Activated naive CD4-positive, alpha-beta T cell treated with anti-CD3 and anti-CD28 coated beads for 36 hours (primary cell): Measurements from ENCODE around the gene PATL2. TPM values are rescaled to one million over a fixed set of nuclear protein-coding genes. Genes with fewer than 3 reads are reported as not detected.
"Not testable (repeated sequence)": the region's sequence is repeated elsewhere in the genome, so short reads cannot be mapped to it uniquely, and the experiment has no call there.

Experiments
- CTCF ChIA-PET: fragments of 350-600 bp; sonication (Branson Sonifier 250); formaldehyde crosslinking; loops from one replicate; lab custom pipeline; 2021; ENCODE audit warnings: antibody characterized with exemption; lab: Charles Lee
- DNase-seq: peaks from one replicate; pipeline ENCODE4 v3.0.0-alpha.2; 2020
- H3K27ac Mint-ChIP-seq: one replicate; pipeline ENCODE4 v1.8.0; 2021; ENCODE audit warnings: mild to moderate bottlenecking, mixed read lengths
- H3K27me3 Mint-ChIP-seq: one replicate; pipeline ENCODE4 v1.8.0; 2021; ENCODE audit warnings: low read depth, mixed read lengths
- H3K36me3 Mint-ChIP-seq: one replicate; pipeline ENCODE4 v1.8.0; 2021; ENCODE audit warnings: low read depth, mixed read lengths
- H3K4me1 Mint-ChIP-seq: one replicate; pipeline ENCODE4 v1.8.0; 2021; ENCODE audit warnings: low read depth, mixed read lengths
- H3K4me3 Mint-ChIP-seq: one replicate; pipeline ENCODE4 v1.8.0; 2021; ENCODE audit warnings: mild to moderate bottlenecking, moderate library complexity, mixed read lengths
- H3K9me3 Mint-ChIP-seq: one replicate; pipeline ENCODE4 v1.8.0; 2021; ENCODE audit warnings: mixed read lengths
- intact Hi-C: fragments of 100-400 bp; cut with micrococcal nuclease; formaldehyde crosslinking; loops from one replicate; pipeline ENCODE4 v1.15.1; 2023
- total RNA-seq, 2 experiments: library from RNA; stranded (reverse); gene quantifications; one replicate each; pipeline ENCODE4 v1.2.3, GENCODE V29; 2021

The PATL2 gene
- total RNA-seq, 2 experiments from 2014 or later, result 6.1 to 6.3 TPM

DNA sequence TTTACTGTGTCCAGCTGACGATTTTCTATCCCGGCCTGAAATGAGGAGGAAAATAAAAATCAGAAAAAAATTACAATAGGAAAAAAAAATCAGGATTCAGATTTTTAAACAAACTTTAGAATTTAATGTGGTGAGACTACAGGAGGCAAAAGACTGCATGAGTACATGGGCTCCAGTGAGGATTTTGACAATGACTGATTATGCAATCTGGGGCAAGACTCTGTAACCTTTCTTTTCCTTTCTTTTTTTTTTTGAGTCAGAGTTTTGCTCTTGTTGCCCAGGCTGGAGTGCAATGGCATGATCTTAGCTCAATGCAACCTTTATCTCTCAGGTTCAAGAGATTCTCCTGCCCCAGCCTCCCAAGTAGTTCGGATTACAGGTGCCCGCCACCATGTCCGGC is 77.5 kb downstream of the PATL2 start:
- H3K36me3 Mint-ChIP-seq, result peaks cover 41% of the 10 kb centered on the region
- H3K27me3 Mint-ChIP-seq, result no peaks in the 10 kb centered on the region
- H3K4me3 Mint-ChIP-seq, result peak overlapping the region; percentile 65
- peak; percentile 34 for DNase-seq
- H3K4me1 Mint-ChIP-seq, result peaks cover 34% of the 10 kb centered on the region
- intact Hi-C loops, result loop anchor here (1.0 kb wide), 8 partner anchors 30 to 566 kb away; partner anchors contain the start of gene SPG11
- peak overlapping the region; percentile 98 for H3K27ac Mint-ChIP-seq
- CTCF ChIA-PET, result interaction anchor here (0.6 to 2.4 kb wide), 6 partner anchors 30 to 104 kb away, joined by 3 to 8 read pairs (median 4); partner anchors contain the start of gene SPG11
- no peaks in the 10 kb centered on the region for H3K9me3 Mint-ChIP-seq

DNA sequence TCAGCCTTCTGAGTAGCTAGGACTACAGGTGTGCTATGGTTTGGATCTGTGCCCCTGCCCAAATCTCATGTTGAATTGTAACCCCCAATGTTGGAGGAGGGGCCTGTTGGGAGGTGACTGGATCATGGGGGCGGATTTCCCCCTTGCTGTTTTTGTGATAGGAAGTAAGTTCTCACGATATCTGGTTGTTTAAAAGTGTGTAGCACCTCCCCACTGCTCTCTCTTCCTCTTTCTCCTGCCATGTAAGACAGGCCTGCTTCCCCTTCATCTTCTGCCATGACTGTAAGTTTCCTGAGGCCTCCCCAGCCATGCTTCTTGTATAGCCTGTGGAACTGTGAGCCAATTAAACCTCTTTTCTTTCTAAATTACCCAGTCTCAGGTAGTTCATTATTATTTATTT is 85.8 kb downstream of the PATL2 start:
- DNase-seq, H3K4me3 Mint-ChIP-seq, H3K9me3 Mint-ChIP-seq, intact Hi-C loops, H3K27me3 Mint-ChIP-seq, H3K27ac Mint-ChIP-seq: not testable (repeated sequence)
- Mint-ChIP-seq H3K36me3 (peaks cover 34% of the 10 kb centered on the region), H3K4me1 (peaks cover 14% of the 10 kb centered on the region)
- CTCF ChIA-PET, result interaction anchor here (0.5 kb wide), 1 partner anchor 165 kb away, joined by 3 read pairs; no protein-coding TSS in a partner anchor

GRCh38 chr15:44623178-44623577 is 87.9 kb downstream of the PATL2 start:
- intact Hi-C loops, result no loop called here
- CTCF ChIA-PET, result interaction anchor here (1.5 kb wide), 1 partner anchor 30 kb away, joined by 3 read pairs; no protein-coding TSS in a partner anchor
- Mint-ChIP-seq H3K27me3 (no peaks in the 10 kb centered on the region), H3K36me3 (peaks cover 32% of the 10 kb centered on the region), H3K4me1 (peaks cover 14% of the 10 kb centered on the region), H3K9me3 (no peaks in the 10 kb centered on the region), H3K27ac (no peak overlapping the region), H3K4me3 (no peak overlapping the region)
- no peak for DNase-seq

- H3K4me1 Mint-ChIP-seq, result peaks cover 9% of the 10 kb centered on the region
- H3K36me3 Mint-ChIP-seq, result peaks cover 30% of the 10 kb centered on the region
- DNase-seq, result no peak
- H3K9me3 Mint-ChIP-seq, result no peaks in the 10 kb centered on the region
- CTCF ChIA-PET, result interaction anchor here (0.7 to 2.3 kb wide), 3 partner anchors 40 to 118 kb away, joined by 3 to 10 read pairs (median 4); partner anchors contain the start of gene TRIM69
- H3K27me3 Mint-ChIP-seq, result no peaks in the 10 kb centered on the region
- intact Hi-C loops, result no loop called here
- no peak overlapping the region for H3K4me3 Mint-ChIP-seq
- no peak overlapping the region for H3K27ac Mint-ChIP-seq
Observed at GRCh38 chr15:44620081-44620480, 91.0 kb downstream of the PATL2 start.

DNA sequence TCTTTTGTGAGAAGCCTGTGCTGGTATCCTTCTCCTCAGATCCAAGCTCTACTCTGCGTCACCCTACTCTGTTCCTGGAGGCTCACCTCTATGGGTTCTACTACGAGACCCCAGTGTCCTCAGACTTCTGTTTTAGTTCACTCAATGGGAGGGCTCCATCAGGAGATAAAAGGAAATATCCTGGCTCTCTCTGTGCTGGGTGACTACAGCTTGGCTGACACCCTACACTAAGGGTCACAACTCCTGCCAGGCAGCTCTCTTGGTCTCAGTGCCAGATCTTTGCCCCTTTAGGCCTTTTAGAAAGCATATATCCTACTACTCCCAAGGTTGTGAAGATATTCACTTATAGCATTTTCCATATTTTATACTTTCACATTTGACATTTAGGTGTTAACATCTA is 94.1 kb downstream of the PATL2 start:
- intact Hi-C loops, result no loop called here
- no peak overlapping the region for H3K4me3 Mint-ChIP-seq
- no peaks in the 10 kb centered on the region for H3K4me1 Mint-ChIP-seq
- no peak for DNase-seq
- no peaks in the 10 kb centered on the region for H3K9me3 Mint-ChIP-seq
- H3K27me3 Mint-ChIP-seq, result no peaks in the 10 kb centered on the region
- H3K36me3 Mint-ChIP-seq, result peaks cover 44% of the 10 kb centered on the region
- CTCF ChIA-PET, result interaction anchor here (0.8 kb wide), 1 partner anchor 12 kb away, joined by 4 read pairs; no protein-coding TSS in a partner anchor
- no peak overlapping the region for H3K27ac Mint-ChIP-seq

Other genes starting within 250 kb of the PATL2 start
- gene EIF3J, start 174.2 kb downstream of the PATL2 start, total RNA-seq, result 10 to 100 TPM; 75.8 to 77.9 TPM
- gene SPG11, start 47.7 kb downstream of the PATL2 start, total RNA-seq, result 10 to 100 TPM; 83.2 to 96.4 TPM
- gene B2M, start 194 bp upstream of the PATL2 start, total RNA-seq, result 1,000 to 10,000 TPM; 5,387 to 5,703 TPM
- 10 to 100 TPM; 40.3 to 42.5 TPM for gene TRIM69, start 25.2 kb upstream of the PATL2 start, total RNA-seq
- not detected for gene TERB2, start 245.4 kb upstream of the PATL2 start, total RNA-seq